Calu3 (cell line): Measurements from ENCODE around the gene MRPL42. TPM values are rescaled to one million over a fixed set of nuclear protein-coding genes. Genes with fewer than 3 reads are reported as not detected.

Experiments
- BruUV-seq: library from RNA; stranded (reverse); fragments of 400-500 nt; replicated peaks from 2 replicates; lab custom pipeline; 2021; lab: Mats Ljungman, UMichigan
- CTCF ChIA-PET: fragments of 300-600 bp; sonication (Branson Sonifier 250); formaldehyde crosslinking; loops from one replicate; lab custom pipeline; 2022; ENCODE audit warnings: antibody characterized with exemption; lab: Charles Lee
- DNase-seq: peaks from one replicate; pipeline ENCODE4 v3.0.0; 2022
- H3K27ac Mint-ChIP-seq: one replicate; pipeline ENCODE4 v1.8.0; 2022; ENCODE audit warnings: mixed read lengths; ENCODE audit not compliant: unreplicated experiment
- H3K27me3 Mint-ChIP-seq: one replicate; pipeline ENCODE4 v1.8.0; 2022; ENCODE audit warnings: mixed read lengths; ENCODE audit not compliant: unreplicated experiment
- H3K36me3 Mint-ChIP-seq: one replicate; pipeline ENCODE4 v1.8.0; 2022; ENCODE audit warnings: mild to moderate bottlenecking, moderate library complexity, mixed read lengths; ENCODE audit not compliant: insufficient read depth, unreplicated experiment
- H3K4me1 Mint-ChIP-seq: one replicate; pipeline ENCODE4 v1.8.0; 2022; ENCODE audit warnings: mild to moderate bottlenecking, low read depth, mixed read lengths; ENCODE audit not compliant: unreplicated experiment
- H3K4me3 Mint-ChIP-seq: one replicate; pipeline ENCODE4 v1.8.0; 2022; ENCODE audit warnings: mild to moderate bottlenecking, low read depth, moderate library complexity, mixed read lengths; ENCODE audit not compliant: unreplicated experiment
- H3K9me3 Mint-ChIP-seq: one replicate; pipeline ENCODE4 v1.8.0; 2022; ENCODE audit warnings: low read depth, mixed read lengths; ENCODE audit not compliant: unreplicated experiment
- intact Hi-C: fragments of 100-400 bp; cut with micrococcal nuclease; formaldehyde crosslinking; loops from one replicate; pipeline ENCODE4 v1.10.0; 2022; ENCODE audit not compliant: unreplicated experiment
- total RNA-seq: library from RNA; stranded (reverse); gene quantifications from 2 replicates; pipeline ENCODE4 v1.2.3, GENCODE V29; 2022
- TF ChIP-seq, protein P1 (sequence below): fragments of 200-600 bp; IDR thresholded peaks from one replicate; pipeline ENCODE4 v1.8.0; 2022; ENCODE audit warnings: antibody characterized with exemption; ENCODE audit not compliant: unreplicated experiment

MRPL42 gene
- total RNA-seq, 1 experiment from 2014 or later = 94.9 TPM

DNA sequence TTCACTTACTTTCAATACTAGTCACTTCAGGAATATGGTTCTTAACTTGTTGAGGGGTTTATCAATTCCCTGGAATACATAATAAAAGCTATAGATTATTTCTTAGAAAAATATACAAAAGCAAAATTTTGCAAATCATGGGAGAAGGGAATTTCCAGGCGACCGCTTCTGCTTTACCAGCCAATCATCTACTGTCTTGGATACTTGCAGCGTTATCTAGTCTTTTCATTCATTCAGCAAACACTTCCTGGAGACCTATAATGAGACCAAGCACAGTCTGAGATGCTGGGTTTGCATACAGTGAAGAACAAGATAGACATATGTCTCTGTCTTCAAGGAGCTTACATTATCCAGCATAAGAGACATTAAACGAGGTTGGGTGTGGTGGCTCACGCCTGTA is 1.5 kb upstream of the MRPL42 start:
- no peak overlapping the region for H3K27ac Mint-ChIP-seq
- no peaks in the 10 kb centered on the region for H3K27me3 Mint-ChIP-seq
- peaks cover 13% of the 10 kb centered on the region for H3K4me1 Mint-ChIP-seq
- TF ChIP-seq, protein P1, sequence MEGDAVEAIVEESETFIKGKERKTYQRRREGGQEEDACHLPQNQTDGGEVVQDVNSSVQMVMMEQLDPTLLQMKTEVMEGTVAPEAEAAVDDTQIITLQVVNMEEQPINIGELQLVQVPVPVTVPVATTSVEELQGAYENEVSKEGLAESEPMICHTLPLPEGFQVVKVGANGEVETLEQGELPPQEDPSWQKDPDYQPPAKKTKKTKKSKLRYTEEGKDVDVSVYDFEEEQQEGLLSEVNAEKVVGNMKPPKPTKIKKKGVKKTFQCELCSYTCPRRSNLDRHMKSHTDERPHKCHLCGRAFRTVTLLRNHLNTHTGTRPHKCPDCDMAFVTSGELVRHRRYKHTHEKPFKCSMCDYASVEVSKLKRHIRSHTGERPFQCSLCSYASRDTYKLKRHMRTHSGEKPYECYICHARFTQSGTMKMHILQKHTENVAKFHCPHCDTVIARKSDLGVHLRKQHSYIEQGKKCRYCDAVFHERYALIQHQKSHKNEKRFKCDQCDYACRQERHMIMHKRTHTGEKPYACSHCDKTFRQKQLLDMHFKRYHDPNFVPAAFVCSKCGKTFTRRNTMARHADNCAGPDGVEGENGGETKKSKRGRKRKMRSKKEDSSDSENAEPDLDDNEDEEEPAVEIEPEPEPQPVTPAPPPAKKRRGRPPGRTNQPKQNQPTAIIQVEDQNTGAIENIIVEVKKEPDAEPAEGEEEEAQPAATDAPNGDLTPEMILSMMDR = no peak
- peaks cover 3% of the 10 kb centered on the region for H3K9me3 Mint-ChIP-seq
- CTCF ChIA-PET = no interaction called here
- intact Hi-C loops = no loop called here
- BruUV-seq = no TSS peak
- DNase-seq = no peak
- H3K4me3 Mint-ChIP-seq = no peak overlapping the region
- H3K36me3 Mint-ChIP-seq = peaks cover 15% of the 10 kb centered on the region

DNA sequence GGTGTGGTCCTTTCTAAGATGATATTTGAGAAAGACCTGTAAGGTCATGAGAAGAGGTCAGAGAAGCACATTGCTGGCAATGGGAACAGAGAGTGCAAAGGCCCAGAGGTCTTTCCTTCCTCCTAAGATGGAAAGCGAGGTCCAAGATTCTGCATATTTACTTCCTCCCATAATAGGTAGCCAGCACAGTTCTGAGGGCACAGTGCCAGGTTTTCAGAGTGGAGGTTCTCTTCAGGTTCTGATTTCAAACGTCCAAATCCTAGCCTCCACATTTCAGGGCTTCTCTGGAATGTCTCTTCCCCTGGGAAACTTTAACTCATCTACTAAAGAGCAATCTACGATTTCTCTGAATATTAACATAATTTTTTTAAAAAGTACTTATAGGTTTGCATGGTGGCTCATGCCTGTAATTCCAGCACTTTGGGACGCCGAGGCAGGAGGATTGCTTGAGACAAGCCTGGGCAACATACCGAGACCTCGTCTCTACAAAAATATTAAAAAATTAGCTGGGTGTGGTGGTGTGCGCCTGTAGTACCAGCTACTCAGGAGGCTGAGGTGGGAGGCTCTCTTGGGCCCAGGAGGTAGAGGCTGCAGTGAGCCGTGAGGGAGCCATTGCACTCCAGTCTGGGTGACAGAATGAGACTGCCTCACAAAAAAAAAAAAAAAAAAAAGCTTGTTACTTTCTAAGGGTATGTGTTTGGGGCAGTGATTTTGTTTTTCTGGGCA is 526 bp upstream of the MRPL42 start:
- Mint-ChIP-seq H3K27ac (peak overlapping the region; percentile 88), H3K36me3 (peaks cover 15% of the 10 kb centered on the region), H3K4me3 (peak overlapping the region; percentile 87), H3K27me3 (no peaks in the 10 kb centered on the region), H3K4me1 (peaks cover 13% of the 10 kb centered on the region), H3K9me3 (peaks cover 3% of the 10 kb centered on the region)
- CTCF ChIA-PET = interaction anchor here (0.6 to 1.5 kb wide), 5 partner anchors 25 to 1859 kb away, joined by 3 to 7 read pairs (median 4); partner anchors contain the start of gene UBE2N
- BruUV-seq = no TSS peak
- no peak for DNase-seq
- intact Hi-C loops = no loop called here
- TF ChIP-seq, protein P1 = no peak

GRCh38 chr12:93468008-93468371 is 676 bp downstream of the MRPL42 start:
- intact Hi-C loops = no loop called here
- no peaks in the 10 kb centered on the region for H3K27me3 Mint-ChIP-seq
- BruUV-seq = no TSS peak
- peaks cover 3% of the 10 kb centered on the region for H3K9me3 Mint-ChIP-seq
- peak overlapping the region; percentile 88 for H3K27ac Mint-ChIP-seq
- peak overlapping the region; percentile 87 for H3K4me3 Mint-ChIP-seq
- no peak for DNase-seq
- H3K4me1 Mint-ChIP-seq = peaks cover 13% of the 10 kb centered on the region
- TF ChIP-seq, protein P1 = no peak
- peaks cover 16% of the 10 kb centered on the region for H3K36me3 Mint-ChIP-seq
- CTCF ChIA-PET = interaction anchor here (1.0 to 1.5 kb wide), 4 partner anchors 11 to 49 kb away, joined by 3 to 7 read pairs (median 3); partner anchors contain the start of gene UBE2N

DNA sequence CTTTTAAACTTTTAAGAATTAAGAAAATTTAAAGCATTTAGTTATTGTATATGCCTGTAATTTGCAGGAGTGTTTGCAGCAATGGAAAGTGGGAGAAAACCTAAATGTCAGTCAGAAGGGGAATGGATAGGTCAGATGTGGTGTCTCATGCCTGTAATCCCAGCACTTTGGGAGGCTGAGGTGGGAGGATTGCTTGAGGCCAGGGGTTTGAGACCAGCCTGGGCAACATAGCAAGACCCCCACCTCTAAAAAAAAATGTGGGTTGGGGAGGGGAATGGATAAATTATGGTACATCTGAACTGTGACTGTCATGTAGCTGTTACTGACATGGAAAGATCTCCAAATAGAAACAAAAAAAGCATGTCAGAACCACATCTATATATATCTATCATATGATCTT is 2.1 kb downstream of the MRPL42 start:
- peaks cover 3% of the 10 kb centered on the region for H3K9me3 Mint-ChIP-seq
- H3K4me3 Mint-ChIP-seq = peak overlapping the region; percentile 87
- BruUV-seq = no TSS peak
- H3K27ac Mint-ChIP-seq = no peak overlapping the region
- no peak for DNase-seq
- intact Hi-C loops = no loop called here
- TF ChIP-seq, protein P1 = no peak
- H3K36me3 Mint-ChIP-seq = peaks cover 21% of the 10 kb centered on the region
- H3K27me3 Mint-ChIP-seq = no peaks in the 10 kb centered on the region
- H3K4me1 Mint-ChIP-seq = peaks cover 13% of the 10 kb centered on the region
- CTCF ChIA-PET = no interaction called here
